MM.1S (cell line): ENCODE results near the gene FGD4.

Experiments
- CTCF ChIP-seq: fragments of 300-600 bp; sonication (generic); IDR thresholded peaks from 2 replicates; pipeline ENCODE4 v1.5.1; 2016; ENCODE audit warnings: antibody characterized with exemption, low read length, mixed read lengths
- EZH2 ChIP-seq: fragments of 300-600 bp; sonication (generic); optimal IDR thresholded peaks from 2 replicates; pipeline ENCODE3; 2017; ENCODE audit warnings: low read depth, mild to moderate bottlenecking, antibody characterized with exemption, low read length, mixed read lengths

GRCh38 chr12:32457251-32458025, 58.1 kb downstream of the FGD4 start:
- no peak for TF ChIP-seq CTCF
- TF ChIP-seq EZH2: no peak
